SH-SY5Y (cell line): ENCODE results near the gene DPF1.

Experiments
- GATA2 ChIP-seq: IDR thresholded peaks from 2 replicates; pipeline ENCODE4 v1.6.1; 2011; ENCODE audit warnings: mild to moderate bottlenecking, low read depth, low read length
- GATA3 ChIP-seq: IDR thresholded peaks from 2 replicates; pipeline ENCODE4 v1.6.1; 2011; ENCODE audit warnings: low read depth, mild to moderate bottlenecking, low read length, moderate library complexity

GRCh38 chr19:38234615-38235014 lies 10.6 kb upstream of the DPF1 start:
- TF ChIP-seq GATA3, result no peak
- no peak for TF ChIP-seq GATA2
